H1 (cell line): Measurements from ENCODE around the gene RSPH9. TPM values are rescaled to one million over a fixed set of nuclear protein-coding genes. Genes with fewer than 3 reads are reported as not detected.

ENCODE experiments used
- CTCF ChIA-PET: fragments of 300-600 bp; sonication (Branson Sonifier 250); formaldehyde crosslinking; loops from one replicate; lab custom pipeline; 2021; ENCODE audit not compliant: partially characterized antibody; lab: Charles Lee
- POLR2A ChIA-PET: fragments of 300-600 bp; sonication (Branson Sonifier 250); formaldehyde crosslinking; loops from one replicate; lab custom pipeline; 2021; ENCODE audit warnings: inconsistent platforms; ENCODE audit not compliant: partially characterized antibody; lab: Charles Lee
- DNase-seq, 2 experiments: peaks; one replicate each; pipeline versions ENCODE4 v3.0.0 to v3.0.0-alpha.2; 2010 to 2022; ENCODE audit warnings: low spot score in 2 of 2, low read depth in 1 of 2, mixed read lengths in 1 of 2
- FAIRE-seq: peaks from 2 replicates; lab custom pipeline; 2011; peaks lifted over from hg19 to GRCh38; lab: Jason Lieb, UNC
- H2AFZ ChIP-seq: 2 replicates; pipeline ENCODE4 v1.8.1; 2012; ENCODE audit warnings: low read length, inconsistent platforms
- H2AK5ac ChIP-seq: 2 replicates; pipeline ENCODE4 v1.6.1; 2013; ENCODE audit warnings: low read depth, low read length
- H2BK120ac ChIP-seq: replicated peaks from 2 replicates; pipeline ENCODE3; 2013; ENCODE audit warnings: low read depth, low read length, inconsistent platforms
- H2BK12ac ChIP-seq: 2 replicates; pipeline ENCODE4 v1.6.1; 2013; ENCODE audit warnings: low read depth, low read length
- H2BK15ac ChIP-seq: 2 replicates; pipeline ENCODE4 v1.6.1; 2013; ENCODE audit warnings: low read length
- H2BK20ac ChIP-seq: 2 replicates; pipeline ENCODE4 v1.6.1; 2013; ENCODE audit warnings: low read length
- H2BK5ac ChIP-seq: 2 replicates; pipeline ENCODE4 v1.6.1; 2013; ENCODE audit warnings: low read depth, low read length
- H3K14ac ChIP-seq: 2 replicates; pipeline ENCODE4 v1.6.1; 2013; ENCODE audit warnings: inconsistent platforms; ENCODE audit not compliant: insufficient read length
- H3K18ac ChIP-seq: 2 replicates; pipeline ENCODE4 v1.6.1; 2013; ENCODE audit warnings: low read length; ENCODE audit errors: extremely low read depth
- H3K23ac ChIP-seq: 2 replicates; pipeline ENCODE4 v1.6.1; 2013; ENCODE audit warnings: inconsistent platforms; ENCODE audit not compliant: insufficient read length
- H3K23me2 ChIP-seq: 2 replicates; pipeline ENCODE4 v1.6.1; 2013; ENCODE audit warnings: low read depth, low read length
- H3K27ac ChIP-seq: 2 replicates; pipeline ENCODE4 v1.6.1; 2011; ENCODE audit warnings: low read depth, low read length, inconsistent platforms
- H3K27me3 ChIP-seq, 4 experiments: replicated peaks in 1 of 4; 1 replicate in 1 of 4; 2 replicates in 3 of 4; pipeline versions ENCODE4 v1.6.1 to v1.8.1; 2011 to 2013; ENCODE audit warnings: low read length in 3 of 4, mild to moderate bottlenecking in 3 of 4, inconsistent platforms in 2 of 4, mixed read lengths in 2 of 4, moderate library complexity in 1 of 4; ENCODE audit not compliant: control insufficient read depth in 3 of 4, insufficient read depth in 3 of 4; ENCODE audit errors: extremely low read depth in 1 of 4
- H3K36me3 ChIP-seq, 4 experiments: 2 replicates each; pipeline versions ENCODE4 v1.6.1 to v1.8.1; 2011 to 2013; ENCODE audit warnings: mild to moderate bottlenecking in 4 of 4, low read length in 3 of 4, moderate library complexity in 2 of 4, control low read depth in 1 of 4, inconsistent platforms in 1 of 4; ENCODE audit not compliant: insufficient read depth in 4 of 4, control insufficient read depth in 2 of 4
- H3K4ac ChIP-seq: replicated peaks from 2 replicates; pipeline ENCODE3; 2013; ENCODE audit warnings: low read length, low read depth, mixed read lengths, inconsistent platforms; ENCODE audit not compliant: insufficient read length
- H3K4me1 ChIP-seq, 4 experiments: replicated peaks in 1 of 4; 1 replicate in 1 of 4; 2 replicates in 3 of 4; pipeline versions ENCODE4 v1.6.1 to v1.8.1; 2011 to 2013; ENCODE audit warnings: low read length in 3 of 4, inconsistent platforms in 2 of 4, mixed read lengths in 1 of 4; ENCODE audit not compliant: insufficient read depth in 4 of 4, control insufficient read depth in 3 of 4
- H3K4me2 ChIP-seq, 2 experiments: 2 replicates each; pipeline versions ENCODE4 v1.6.1 to v1.8.1; 2011 to 2013; ENCODE audit warnings: low read depth in 2 of 2, low read length in 2 of 2, control low read depth in 1 of 2, inconsistent platforms in 1 of 2, mild to moderate bottlenecking in 1 of 2; ENCODE audit not compliant: insufficient read depth in 1 of 2
- H3K4me3 ChIP-seq, 4 experiments: fragments of 200-600, 300-600 bp in 1 of 4; sonication (generic), shearing (Covaris generic), sonication (Bioruptor Twin) in 1 of 4; 2 replicates each; pipeline versions ENCODE4 v1.5.1 to v1.8.1; 2011 to 2016; ENCODE audit warnings: low read length in 4 of 4, low read depth in 3 of 4, control low read depth in 2 of 4, inconsistent platforms in 2 of 4, mild to moderate bottlenecking in 2 of 4, mixed read lengths in 1 of 4, moderate library complexity in 1 of 4; ENCODE audit not compliant: insufficient read depth in 2 of 4; ENCODE audit errors: extremely low read depth in 1 of 4
- H3K56ac ChIP-seq: replicated peaks from 2 replicates; pipeline ENCODE3; 2013; ENCODE audit warnings: low read depth, mild to moderate bottlenecking, mixed read lengths, low read length, inconsistent platforms; ENCODE audit not compliant: insufficient read length
- H3K79me1 ChIP-seq: 2 replicates; pipeline ENCODE4 v1.6.1; 2013; ENCODE audit warnings: low read depth, low read length, control low read depth
- H3K79me2 ChIP-seq, 2 experiments: 2 replicates each; pipeline versions ENCODE4 v1.6.1 to v1.8.1; 2012 to 2013; ENCODE audit warnings: low read length in 2 of 2, mild to moderate bottlenecking in 2 of 2, inconsistent platforms in 1 of 2; ENCODE audit not compliant: insufficient read depth in 2 of 2, control insufficient read depth in 1 of 2
- H3K9ac ChIP-seq, 4 experiments: replicated peaks in 1 of 4; 1 replicate in 1 of 4; 2 replicates in 3 of 4; pipeline versions ENCODE4 v1.6.1 to v1.8.1; 2011 to 2013; ENCODE audit warnings: low read depth in 3 of 4, low read length in 3 of 4, control low read depth in 2 of 4, mild to moderate bottlenecking in 2 of 4, moderate library complexity in 2 of 4, inconsistent platforms in 1 of 4; ENCODE audit errors: extremely low read depth in 1 of 4
- H3K9me3 ChIP-seq, 2 experiments: 2 replicates each; pipeline versions ENCODE4 v1.6.1 to v1.8.1; 2012 to 2013; ENCODE audit warnings: mild to moderate bottlenecking in 2 of 2, moderate library complexity in 2 of 2, control low read depth in 1 of 2, inconsistent platforms in 1 of 2, low read depth in 1 of 2, low read length in 1 of 2, mixed read lengths in 1 of 2; ENCODE audit not compliant: insufficient read depth in 2 of 2
- H4K20me1 ChIP-seq, 2 experiments: replicated peaks in 1 of 2; 2 replicates each; pipeline versions ENCODE3 to v1.8.1; 2011 to 2013; ENCODE audit warnings: inconsistent platforms in 2 of 2, low read length in 2 of 2, mild to moderate bottlenecking in 1 of 2; ENCODE audit not compliant: insufficient read depth in 2 of 2, control insufficient read depth in 1 of 2
- H4K5ac ChIP-seq: 2 replicates; pipeline ENCODE4 v1.6.1; 2013; ENCODE audit warnings: low read length, low read depth, mixed read lengths, inconsistent platforms; ENCODE audit not compliant: insufficient read length
- H4K8ac ChIP-seq: 2 replicates; pipeline ENCODE4 v1.8.0; 2013; ENCODE audit warnings: mild to moderate bottlenecking, moderate library complexity, low read length, inconsistent platforms; ENCODE audit not compliant: insufficient read depth; ENCODE audit errors: extremely low read depth
- H4K91ac ChIP-seq: replicated peaks from 2 replicates; pipeline ENCODE3; 2013; ENCODE audit warnings: low read length, mixed read lengths, inconsistent platforms; ENCODE audit not compliant: insufficient read length
- ASH2L ChIP-seq: fragments of 200-600, 300-600 bp; sonication (generic); IDR thresholded peaks from one replicate; pipeline ENCODE4 v1.7.1; 2017; ENCODE audit warnings: low read length
- CHD2 ChIP-seq: IDR thresholded peaks from 2 replicates; pipeline ENCODE4 v1.6.1; 2012; ENCODE audit warnings: low read length, improper control_type of control experiment
- E2F6 ChIP-seq: IDR thresholded peaks from 2 replicates; pipeline ENCODE4 v1.6.1; 2012; ENCODE audit warnings: inconsistent platforms
- EP300 ChIP-seq, 2 experiments: IDR thresholded peaks; 1 replicate in 1 of 2; 2 replicates in 1 of 2; pipeline ENCODE4 v1.6.1; 2011 to 2012; ENCODE audit warnings: low read depth in 2 of 2, low read length in 2 of 2, mild to moderate bottlenecking in 2 of 2, borderline replicate concordance in 1 of 2, inconsistent platforms in 1 of 2, moderate library complexity in 1 of 2
- KDM4A ChIP-seq: IDR thresholded peaks from one replicate; pipeline ENCODE4 v1.7.1; 2012; ENCODE audit warnings: low read depth, mild to moderate bottlenecking, moderate library complexity, low read length, inconsistent platforms; ENCODE audit not compliant: severe bottlenecking
- MAX ChIP-seq: IDR thresholded peaks from 2 replicates; pipeline ENCODE4 v1.6.1; 2012; ENCODE audit warnings: inconsistent platforms
- RBBP5 ChIP-seq: IDR thresholded peaks from 2 replicates; pipeline ENCODE4 v1.7.1; 2012; ENCODE audit warnings: low read depth, mild to moderate bottlenecking, inconsistent platforms, low read length, moderate library complexity, borderline replicate concordance
- SAP30 ChIP-seq: fragments of 300-600 bp; sonication (generic); IDR thresholded peaks from 2 replicates; pipeline ENCODE4 v1.7.1; 2012; ENCODE audit warnings: low read length, moderate library complexity, mild to moderate bottlenecking, inconsistent platforms; ENCODE audit not compliant: insufficient read depth, insufficient replicate concordance
- TCF12 ChIP-seq: IDR thresholded peaks from 2 replicates; pipeline ENCODE4 v1.6.1; 2011; ENCODE audit warnings: low read depth, mild to moderate bottlenecking, low read length
- WGBS, 2 experiments: shearing (Covaris generic) in 1 of 2; methylation state at CpG; one replicate each; pipeline versions ENCODE4 v1.1.6 to v1.1.7; 2013 to 2015; ENCODE audit warnings: low lambda C conversion rate in 2 of 2, mixed read lengths in 2 of 2, inconsistent platforms in 1 of 2, low coverage in 1 of 2, missing lambda C conversion rate in 1 of 2; ENCODE audit not compliant: insufficient replicate concordance in 2 of 2, insufficient coverage in 1 of 2, insufficient read length in 1 of 2; ENCODE audit errors: extremely low coverage in 1 of 2, missing lambda C conversion rate in 1 of 2; 5-methylcytosine and 5-hydroxymethylcytosine counted together
- polyA plus RNA-seq, 7 experiments: library from polyadenylated mRNA; depleted of rRNA in 3 of 7; stranded (reverse) in 5 of 7; unstranded in 2 of 7; fragments of >200 nt in 5 of 7; fragments of 200-250 nt in 2 of 7; gene quantifications; 1 replicate in 5 of 7; 2 replicates in 1 of 7; 4 replicates in 1 of 7; pipeline versions ENCODE4 v1.2.1 to v1.2.3, GENCODE V29; 2011 to 2013; ENCODE audit warnings: missing spikeins in 2 of 7, mixed read lengths in 2 of 7
- total RNA-seq: library from RNA; stranded (reverse); fragmentation: NEBNext Ultra II Directional; extraction: Animal tissue kit (Norgen Biotek cat#: 25700); gene quantifications from 2 replicates; pipeline ENCODE4 v1.2.1, GENCODE V29; 2021

The RSPH9 gene
- total and polyA plus RNA-seq, 2 of the 8 experiments (the other 6 are each of a cell fraction or from before 2014, with no cell fraction given), result 0.15 to 0.23 TPM

- H3K27me3 ChIP-seq, result no peaks in the 10 kb centered on the region
- H3K79me1 ChIP-seq, result no peaks in the 10 kb centered on the region
- CTCF ChIA-PET, result interaction anchor here (0.6 to 2.1 kb wide), 5 partner anchors 26 to 122 kb away, joined by 3 to 9 read pairs (median 4); no protein-coding TSS in a partner anchor
- no peak overlapping the region for H2BK15ac ChIP-seq
- peak in 1 of 2 experiments; percentile 63 for DNase-seq
- no peak overlapping the region for H3K4me3 ChIP-seq
- peak overlapping the region; percentile 49 for H2AFZ ChIP-seq
- peak overlapping the region; percentile 96 for H2BK12ac ChIP-seq
- H3K4ac ChIP-seq, result peak overlapping the region; percentile 58
- POLR2A ChIA-PET, result interaction anchor here (0.7 to 4.3 kb wide), 12 partner anchors 9 to 408 kb away, joined by 3 to 31 read pairs (median 4); partner anchors contain the start of genes GTPBP2, RSPH9 and VEGFA
- peak; percentile 7 for FAIRE-seq
- H3K9ac ChIP-seq, result peak overlapping the region in 1 of 4 experiments; percentile 39; a peak in 1 of 7 replicates
- no peak overlapping the region for H3K14ac ChIP-seq
- H4K91ac ChIP-seq, result peak overlapping the region; percentile 62
- 0 out of 2 replicates have a peak overlapping the region, but pooled peaks have one; percentile 88 for H2BK20ac ChIP-seq
- peak overlapping the region; percentile 29 to 53; a peak in 3 of 4 replicates for H3K4me2 ChIP-seq
- no peak overlapping the region for H3K56ac ChIP-seq
- no peak overlapping the region for H2BK120ac ChIP-seq
- peaks cover 10 to 26% (median 20%) of the 10 kb centered on the region in 4 experiments; a peak in 6 of 7 replicates for H3K4me1 ChIP-seq
- no peaks in the 10 kb centered on the region for H3K36me3 ChIP-seq
- no peaks in the 10 kb centered on the region for H3K9me3 ChIP-seq
- no peaks in the 10 kb centered on the region for H4K20me1 ChIP-seq
- peak overlapping the region; percentile 69; the same call in 1 of the 2 replicates for H4K8ac ChIP-seq
- H2BK5ac ChIP-seq, result peak overlapping the region; percentile 45; the same call in 1 of the 2 replicates
- H3K23ac ChIP-seq, result no peak overlapping the region
- H3K79me2 ChIP-seq, result no peaks in the 10 kb centered on the region
- peak overlapping the region; percentile 60; the same call in 1 of the 2 replicates for H3K27ac ChIP-seq
- H3K18ac ChIP-seq, result peak overlapping the region; percentile 86; the same call in 1 of the 2 replicates
- WGBS, 2 experiments, result 61% methylated on average over 9 of the region's 9 CpGs; no CpG with 5 or more reads in 1 of the 2 experiments
- H2AK5ac ChIP-seq, result no peak overlapping the region
- peak overlapping the region; percentile 2 for H4K5ac ChIP-seq
- H3K23me2 ChIP-seq, result no peaks in the 10 kb centered on the region
- TF ChIP-seq SAP30, result no peak
- TF ChIP-seq EP300 (IDR thresholded peaks at IDR 0.05; ENCODE audit: borderline replicate concordance in 1 of 2, low read depth in 2 of 2, low read length in 2 of 2), result peak in 1 of 2 experiments; percentile 24; a peak in 1 of 3 replicates
- TF ChIP-seq MAX, result peak; percentile 52; the same call in 1 of the 2 replicates
- TF ChIP-seq ASH2L, result peak; percentile 92
- peak; percentile 96; the same call in 1 of the 2 replicates for TF ChIP-seq RBBP5
- TF ChIP-seq TCF12, result 0 out of 2 replicates have a peak, but pooled peaks have one; percentile 66
- peak; percentile 90 for TF ChIP-seq E2F6
- no peak for TF ChIP-seq KDM4A
- TF ChIP-seq CHD2, result no peak
These were observed 50.6 kb downstream of the RSPH9 start for GRCh38 chr6:43695215-43695966.
